Activated CD4-positive, alpha-beta T cell treated with anti-CD3 and anti-CD28 coated beads for 36 hours (primary cell): ENCODE data around the gene PRKCA. TPM values are rescaled to one million over a fixed set of nuclear protein-coding genes. Genes with fewer than 3 reads are reported as not detected.

Source experiments
- ATAC-seq: fragments of 200-7000 bp; cut with Tn5 transposase; one replicate; pipeline ENCODE4 v1.10.0; 2021; ENCODE audit warnings: mild to moderate bottlenecking, moderate library complexity
- CTCF ChIA-PET: fragments of 350-600 bp; sonication (Branson Sonifier 250); formaldehyde crosslinking; loops from one replicate; lab custom pipeline; 2021; ENCODE audit warnings: antibody characterized with exemption; lab: Charles Lee
- POLR2A ChIA-PET: fragments of 350-600 bp; sonication (Branson Sonifier 250); formaldehyde crosslinking; loops from one replicate; lab custom pipeline; 2021; ENCODE audit warnings: antibody characterized with exemption, inconsistent platforms; lab: Charles Lee
- DNase-seq: peaks from one replicate; pipeline ENCODE4 v3.0.0-alpha.2; 2020
- H3K27ac Mint-ChIP-seq: one replicate; pipeline ENCODE4 v1.8.0; 2021; ENCODE audit warnings: mixed read lengths
- H3K27me3 Mint-ChIP-seq: one replicate; pipeline ENCODE4 v1.8.0; 2021; ENCODE audit warnings: mixed read lengths
- H3K36me3 Mint-ChIP-seq: one replicate; pipeline ENCODE4 v1.8.0; 2021; ENCODE audit warnings: low read depth, mixed read lengths
- H3K4me1 Mint-ChIP-seq: one replicate; pipeline ENCODE4 v1.8.0; 2021; ENCODE audit warnings: mixed read lengths
- H3K4me3 Mint-ChIP-seq: one replicate; pipeline ENCODE4 v1.8.0; 2021; ENCODE audit warnings: mild to moderate bottlenecking, moderate library complexity, mixed read lengths
- H3K9me3 Mint-ChIP-seq: one replicate; pipeline ENCODE4 v1.8.0; 2021; ENCODE audit warnings: low read depth, mixed read lengths
- intact Hi-C, 2 experiments: fragments of 100-400 bp; cut with DNase I in 1 of 2; cut with micrococcal nuclease in 1 of 2; formaldehyde crosslinking; loops; one replicate each; pipeline versions ENCODE4 v1.14.2 to v1.15.1; 2022 to 2024; cut with DNase I, micrococcal nuclease
- total RNA-seq, 2 experiments: library from RNA; stranded (reverse); gene quantifications; one replicate each; pipeline ENCODE4 v1.2.3, GENCODE V29; 2021

The PRKCA gene
- total RNA-seq, 2 experiments from 2014 or later, result 73.3 to 77.0 TPM

- ATAC-seq, result no peak
- ChIA-PET POLR2A (no interaction called here), CTCF (no interaction called here)
- Mint-ChIP-seq H3K27ac (peak overlapping the region; percentile 73), H3K4me3 (no peak overlapping the region), H3K36me3 (peaks cover 35% of the 10 kb centered on the region), H3K9me3 (peaks cover 2% of the 10 kb centered on the region), H3K27me3 (no peaks in the 10 kb centered on the region), H3K4me1 (peaks cover 75% of the 10 kb centered on the region)
- no peak for DNase-seq
- intact Hi-C loops, result no loop called here
These were observed 215.1 kb downstream of the PRKCA start for GRCh38 chr17:66517336-66518009.

DNA sequence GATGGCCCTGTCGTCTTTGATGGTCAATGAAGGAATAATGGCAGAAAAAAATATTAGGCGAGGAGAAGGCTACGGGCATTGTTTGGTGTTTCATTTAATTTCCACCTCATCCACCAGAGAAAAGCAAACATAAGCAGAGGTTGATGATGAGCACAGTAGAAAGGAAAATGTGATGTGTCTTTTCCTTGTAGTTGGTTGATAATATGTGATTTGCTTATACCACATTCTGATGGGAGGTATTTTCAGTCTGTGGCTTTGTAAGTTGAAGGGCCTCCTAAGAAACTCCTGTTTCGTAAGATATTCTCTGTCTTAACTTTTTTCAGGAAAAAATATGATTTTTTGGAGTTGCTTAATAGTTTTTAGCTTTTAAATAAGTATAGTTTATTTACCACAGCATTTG is 215.7 kb downstream of the PRKCA start:
- H3K9me3 Mint-ChIP-seq, result peaks cover 2% of the 10 kb centered on the region
- no peak for ATAC-seq
- no peaks in the 10 kb centered on the region for H3K27me3 Mint-ChIP-seq
- H3K4me3 Mint-ChIP-seq, result no peak overlapping the region
- POLR2A ChIA-PET, result no interaction called here
- peaks cover 36% of the 10 kb centered on the region for H3K36me3 Mint-ChIP-seq
- H3K4me1 Mint-ChIP-seq, result peaks cover 75% of the 10 kb centered on the region
- DNase-seq, result no peak
- peak overlapping the region; percentile 73 for H3K27ac Mint-ChIP-seq
- intact Hi-C loops, result no loop called here
- CTCF ChIA-PET, result no interaction called here

DNA sequence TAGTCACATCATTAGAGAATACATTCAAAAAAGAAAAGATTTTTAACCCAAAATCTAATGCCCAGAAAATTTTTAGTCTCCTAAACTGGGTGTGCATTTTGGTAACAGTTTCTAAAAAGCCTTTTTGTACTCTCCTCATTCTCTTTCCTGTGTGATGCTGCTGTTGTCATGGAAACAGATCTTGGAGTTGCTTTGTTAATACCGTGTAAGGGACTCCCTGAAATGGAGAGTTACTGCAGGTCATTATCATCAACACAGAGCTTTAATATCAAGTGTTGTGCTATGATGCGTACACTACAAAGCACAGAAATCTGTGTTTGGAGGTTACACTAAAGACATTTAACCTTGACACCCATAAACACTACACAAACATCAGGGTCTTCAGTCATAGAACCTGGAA is 216.3 kb downstream of the PRKCA start:
- DNase-seq (no peak), ATAC-seq (no peak)
- Mint-ChIP-seq H3K36me3 (peaks cover 35% of the 10 kb centered on the region), H3K4me3 (no peak overlapping the region), H3K27ac (peak overlapping the region; percentile 49), H3K27me3 (no peaks in the 10 kb centered on the region), H3K9me3 (peaks cover 2% of the 10 kb centered on the region), H3K4me1 (peaks cover 73% of the 10 kb centered on the region)
- ChIA-PET CTCF (no interaction called here), POLR2A (no interaction called here)
- intact Hi-C loops, result no loop called here

DNA sequence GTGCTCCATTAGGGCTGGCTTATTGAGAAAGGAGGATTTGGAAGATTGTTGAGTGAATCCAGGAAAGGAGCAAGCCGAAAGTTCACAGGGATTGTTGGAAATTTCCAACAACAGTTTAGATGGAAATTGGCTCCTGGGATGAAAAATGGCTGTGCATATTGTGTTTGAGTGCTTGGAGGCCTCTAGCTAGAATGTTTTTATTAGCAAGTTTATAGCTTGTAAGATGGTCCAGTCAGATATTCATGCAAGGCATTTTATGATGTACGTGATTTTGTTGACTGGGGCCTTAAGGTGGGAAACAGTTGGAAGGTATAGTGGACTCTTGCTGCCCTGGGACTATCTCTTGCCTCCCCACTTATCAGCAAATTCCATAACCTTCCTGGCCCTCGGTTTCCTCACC is 216.7 kb downstream of the PRKCA start:
- Mint-ChIP-seq H3K4me1 (peaks cover 73% of the 10 kb centered on the region), H3K36me3 (peaks cover 37% of the 10 kb centered on the region), H3K9me3 (peaks cover 2% of the 10 kb centered on the region), H3K4me3 (no peak overlapping the region), H3K27ac (peak overlapping the region; percentile 49), H3K27me3 (no peaks in the 10 kb centered on the region)
- ChIA-PET CTCF (no interaction called here), POLR2A (no interaction called here)
- DNase-seq (no peak), ATAC-seq (no peak)
- intact Hi-C loops, result no loop called here

- POLR2A ChIA-PET, result no interaction called here
- intact Hi-C loops, result loop anchor here in 1 of 2 experiments (5.0 kb wide), 1 partner anchor 264 kb away; no protein-coding TSS in a partner anchor
- Mint-ChIP-seq H3K27me3 (no peaks in the 10 kb centered on the region), H3K4me1 (peaks cover 69% of the 10 kb centered on the region), H3K9me3 (peaks cover 2% of the 10 kb centered on the region), H3K27ac (no peak overlapping the region), H3K4me3 (no peak overlapping the region), H3K36me3 (peaks cover 44% of the 10 kb centered on the region)
- ATAC-seq (no peak), DNase-seq (no peak)
- CTCF ChIA-PET, result interaction anchor here (0.7 kb wide), 1 partner anchor 100 kb away, joined by 4 read pairs; no protein-coding TSS in a partner anchor
These were observed 218.6 kb downstream of the PRKCA start for GRCh38 chr17:66520999-66521398.

DNA sequence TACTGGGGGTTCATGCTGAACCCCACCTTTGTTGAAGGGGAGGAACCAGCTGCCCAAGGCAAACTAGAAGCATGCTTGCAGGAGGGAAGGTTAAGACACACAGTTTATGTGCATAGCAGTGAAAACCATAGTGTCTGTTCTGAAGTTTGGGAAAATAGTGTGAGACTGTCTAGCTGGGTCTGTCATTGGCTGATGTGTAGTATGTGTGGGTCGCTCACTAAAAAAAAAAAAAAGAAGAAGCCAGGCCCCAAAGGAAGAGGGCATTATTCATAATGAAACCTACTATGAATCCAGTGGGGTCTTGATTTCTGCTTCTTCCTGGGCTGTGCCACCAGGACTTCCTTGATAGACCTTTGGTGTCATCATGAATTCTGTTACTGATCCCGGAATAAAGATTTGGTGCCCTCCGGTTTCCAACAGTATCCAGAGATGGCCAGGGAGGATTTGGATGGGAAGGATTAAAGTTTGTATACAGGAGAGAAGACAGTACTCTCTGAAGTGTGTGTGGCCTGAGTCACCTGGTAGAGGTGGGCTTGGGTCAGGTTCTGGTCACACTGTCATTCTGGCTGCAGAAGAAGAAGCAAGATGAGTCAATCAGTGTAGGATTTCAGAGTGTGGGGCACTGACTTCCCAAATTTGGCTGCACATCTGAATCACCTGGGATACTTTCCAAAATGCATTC is 220.3 kb downstream of the PRKCA start:
- intact Hi-C loops, result loop anchor here in 1 of 2 experiments (5.0 kb wide), 1 partner anchor 265 kb away; no protein-coding TSS in a partner anchor
- H3K27ac Mint-ChIP-seq, result peak overlapping the region; percentile 65
- H3K27me3 Mint-ChIP-seq, result no peaks in the 10 kb centered on the region
- POLR2A ChIA-PET, result interaction anchor here (1.0 kb wide), 1 partner anchor 133 kb away, joined by 3 read pairs; no protein-coding TSS in a partner anchor
- no peak overlapping the region for H3K4me3 Mint-ChIP-seq
- no peaks in the 10 kb centered on the region for H3K9me3 Mint-ChIP-seq
- CTCF ChIA-PET, result interaction anchor here (0.7 to 1.3 kb wide), 4 partner anchors 27 to 733 kb away, joined by 3 read pairs; no protein-coding TSS in a partner anchor
- peaks cover 34% of the 10 kb centered on the region for H3K36me3 Mint-ChIP-seq
- DNase-seq (no peak), ATAC-seq (peak; percentile 40)
- peaks cover 62% of the 10 kb centered on the region for H3K4me1 Mint-ChIP-seq

GRCh38 chr17:66523378-66524200 is 221.2 kb downstream of the PRKCA start:
- intact Hi-C loops, result loop anchor here (2.0 to 5.0 kb wide), 3 partner anchors 17 to 266 kb away; no protein-coding TSS in a partner anchor
- Mint-ChIP-seq H3K4me1 (peaks cover 58% of the 10 kb centered on the region), H3K4me3 (no peak overlapping the region), H3K27ac (no peak overlapping the region), H3K9me3 (no peaks in the 10 kb centered on the region), H3K36me3 (peaks cover 39% of the 10 kb centered on the region), H3K27me3 (no peaks in the 10 kb centered on the region)
- ChIA-PET CTCF (no interaction called here), POLR2A (interaction anchor here (1.0 kb wide), 1 partner anchor 132 kb away, joined by 3 read pairs; no protein-coding TSS in a partner anchor)
- ATAC-seq (no peak), DNase-seq (no peak)

DNA sequence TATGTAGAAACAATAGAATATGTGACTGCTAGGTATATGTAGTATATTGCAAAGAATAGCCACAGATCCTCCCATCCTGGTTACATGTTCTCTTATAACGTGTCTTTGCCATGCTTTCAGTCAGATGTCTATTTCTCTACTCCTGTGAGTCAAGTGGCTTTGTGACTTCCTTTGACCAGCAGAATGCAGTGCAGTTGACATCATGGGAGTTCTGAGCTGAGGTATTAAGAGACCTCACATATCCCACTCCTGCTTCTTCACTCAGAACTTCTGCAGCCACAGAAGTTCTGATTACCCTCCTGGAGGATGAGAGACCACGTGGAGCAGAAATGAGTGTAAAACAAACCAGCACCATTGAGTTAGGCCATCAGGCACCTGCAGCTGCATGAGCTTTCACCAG is 222.5 kb downstream of the PRKCA start:
- ATAC-seq (peak; percentile 82), DNase-seq (peak; percentile 31)
- intact Hi-C loops, result loop anchor here (2.0 to 5.0 kb wide), 3 partner anchors 16 to 268 kb away; no protein-coding TSS in a partner anchor
- Mint-ChIP-seq H3K4me3 (no peak overlapping the region), H3K27ac (no peak overlapping the region), H3K36me3 (peaks cover 39% of the 10 kb centered on the region), H3K9me3 (no peaks in the 10 kb centered on the region), H3K27me3 (no peaks in the 10 kb centered on the region), H3K4me1 (peaks cover 49% of the 10 kb centered on the region)
- POLR2A ChIA-PET, result interaction anchor here (0.6 kb wide), 1 partner anchor 278 kb away, joined by 7 read pairs; no protein-coding TSS in a partner anchor
- CTCF ChIA-PET, result interaction anchor here (0.8 kb wide), 1 partner anchor 42 kb away, joined by 3 read pairs; no protein-coding TSS in a partner anchor

DNA sequence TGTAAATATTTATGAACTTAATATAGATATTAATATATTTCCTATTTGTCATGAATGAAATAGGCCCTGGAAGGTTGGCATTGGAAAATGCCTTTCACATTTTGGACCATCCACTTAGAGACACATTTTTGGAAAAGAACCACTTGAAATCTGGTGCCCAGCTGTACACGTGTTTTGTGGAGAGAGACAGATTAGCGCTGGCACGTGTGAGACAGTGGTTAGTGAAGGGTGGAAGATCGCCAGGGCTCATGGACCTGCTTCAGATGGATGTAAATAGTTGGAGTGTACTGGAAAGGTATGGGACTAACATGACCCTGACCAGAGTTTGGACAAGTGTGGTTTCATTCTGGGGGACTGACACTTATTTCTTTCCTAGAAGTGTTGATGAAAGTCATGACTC is 222.9 kb downstream of the PRKCA start:
- H3K4me1 Mint-ChIP-seq, result peaks cover 49% of the 10 kb centered on the region
- intact Hi-C loops, result loop anchor here (2.0 kb wide), 2 partner anchors 15 to 17 kb away; no protein-coding TSS in a partner anchor
- ChIA-PET POLR2A (interaction anchor here (0.6 kb wide), 1 partner anchor 279 kb away, joined by 7 read pairs; no protein-coding TSS in a partner anchor), CTCF (interaction anchor here (0.8 kb wide), 2 partner anchors 10 to 42 kb away, joined by 3 read pairs; no protein-coding TSS in a partner anchor)
- no peak overlapping the region for H3K4me3 Mint-ChIP-seq
- DNase-seq, result no peak
- no peaks in the 10 kb centered on the region for H3K9me3 Mint-ChIP-seq
- no peak overlapping the region for H3K27ac Mint-ChIP-seq
- no peak for ATAC-seq
- no peaks in the 10 kb centered on the region for H3K27me3 Mint-ChIP-seq
- H3K36me3 Mint-ChIP-seq, result peaks cover 39% of the 10 kb centered on the region

GRCh38 chr17:66526827-66527226 is 224.4 kb downstream of the PRKCA start:
- peaks cover 34% of the 10 kb centered on the region for H3K36me3 Mint-ChIP-seq
- POLR2A ChIA-PET, result interaction anchor here (0.6 kb wide), 1 partner anchor 247 kb away, joined by 5 read pairs; no protein-coding TSS in a partner anchor
- H3K4me3 Mint-ChIP-seq, result no peak overlapping the region
- CTCF ChIA-PET, result interaction anchor here (0.6 to 1.1 kb wide), 3 partner anchors 10 to 56 kb away, joined by 3 to 5 read pairs (median 3); no protein-coding TSS in a partner anchor
- H3K27ac Mint-ChIP-seq, result no peak overlapping the region
- ATAC-seq (no peak), DNase-seq (no peak)
- intact Hi-C loops, result no loop called here
- no peaks in the 10 kb centered on the region for H3K9me3 Mint-ChIP-seq
- H3K4me1 Mint-ChIP-seq, result peaks cover 52% of the 10 kb centered on the region
- no peaks in the 10 kb centered on the region for H3K27me3 Mint-ChIP-seq
